Stimulated activated CD4-positive, alpha-beta T cell treated with anti-CD3 and anti-CD28 coated beads, Interleukin-2, amount 100 ng/mL, for 48 hours (primary cell): ENCODE measurements around the gene MAP1LC3B.
"Not testable (repeated sequence)": the region's sequence is repeated elsewhere in the genome, so short reads cannot be mapped to it uniquely, and the experiment has no call there.

Experiments
- DNase-seq, 2 donors: peaks; one replicate each; pipeline ENCODE4 v3.0.0-alpha.2; 2020

Gene MAP1LC3B

GRCh38 chr16:87361916-87362619, 30.1 kb upstream of the MAP1LC3B start:
- no peak for DNase-seq

DNA sequence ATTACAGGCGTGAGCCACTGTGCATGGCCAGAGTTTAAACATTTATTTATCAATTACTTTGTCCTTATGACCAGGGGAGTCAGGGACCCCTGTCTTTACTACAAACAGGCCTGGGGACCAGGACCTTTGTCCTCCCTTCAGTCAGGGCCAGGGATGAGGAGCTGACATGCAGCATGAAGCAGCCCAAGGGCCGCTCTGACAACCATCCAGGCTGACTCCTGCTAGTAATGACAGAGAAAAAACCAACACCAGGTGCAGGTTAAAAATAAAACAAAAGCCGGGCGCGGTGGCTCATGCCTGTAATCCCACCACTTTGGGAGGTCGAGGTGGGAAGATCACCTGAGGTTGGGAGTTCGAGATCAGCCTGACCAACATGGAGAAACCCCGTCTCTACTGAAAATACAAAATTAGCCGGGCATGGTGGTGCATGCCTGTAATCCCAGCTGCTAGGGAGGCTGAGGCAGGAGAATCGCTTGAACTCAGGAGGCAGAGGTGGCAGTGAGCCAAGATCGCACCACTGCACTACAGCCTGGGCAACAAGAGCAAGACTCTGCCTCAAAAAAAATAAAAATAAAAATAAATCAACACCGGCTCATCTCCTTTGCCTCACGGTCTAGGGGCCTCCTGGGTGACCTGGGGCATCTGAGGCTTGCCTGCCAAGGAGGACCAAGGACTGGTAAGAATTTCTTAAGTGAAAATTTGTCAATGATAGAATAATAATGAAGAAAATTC, 29.1 kb upstream of the MAP1LC3B start:
- DNase-seq, result not testable (repeated sequence)

- no peak for DNase-seq
Measured at GRCh38 chr16:87363771-87364455, 28.2 kb upstream of the MAP1LC3B start.

GRCh38 chr16:87365021-87365713, 27.0 kb upstream of the MAP1LC3B start:
- no peak for DNase-seq

DNA sequence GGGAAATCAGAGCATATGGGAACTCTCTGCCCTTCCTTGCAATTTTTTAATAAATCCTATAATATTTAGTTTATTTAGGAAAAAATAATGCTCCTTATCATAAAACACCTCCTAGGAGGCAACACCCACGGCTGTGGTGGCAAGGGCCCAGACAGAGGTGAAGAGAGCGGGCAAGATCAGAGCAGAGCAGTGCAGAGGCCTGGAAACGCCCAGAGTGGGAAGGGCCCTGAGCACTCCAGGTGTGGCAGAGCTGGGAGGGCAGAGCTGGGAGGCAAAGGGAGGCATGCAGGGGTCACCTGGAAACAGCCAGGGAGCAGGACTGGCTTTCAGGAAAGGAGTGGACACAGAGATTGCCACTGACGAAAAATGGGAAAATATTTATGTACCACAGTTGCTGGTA, 25.8 kb upstream of the MAP1LC3B start:
- no peak for DNase-seq

DNA sequence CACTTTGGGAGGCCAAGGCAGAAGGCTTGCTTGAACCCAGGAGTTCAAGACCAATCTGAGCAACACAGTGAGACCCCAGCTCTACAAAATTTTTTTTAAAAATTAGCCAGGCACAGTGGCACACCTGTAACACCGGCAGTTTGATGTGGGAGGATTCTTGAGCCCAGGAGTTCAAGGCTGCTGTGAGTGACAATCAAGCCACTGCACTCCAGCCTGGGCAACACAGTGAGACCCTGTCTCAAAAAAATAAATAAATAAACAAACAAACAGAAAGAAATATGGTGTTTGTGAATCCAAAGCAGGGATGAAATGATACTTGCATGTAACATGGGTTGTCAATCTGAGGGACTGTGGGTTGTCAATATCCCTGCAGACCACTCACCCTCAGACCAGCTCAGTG, 25.2 kb upstream of the MAP1LC3B start:
- no peak for DNase-seq

- DNase-seq, result no peak
Measured at GRCh38 chr16:87367529-87367928, 24.6 kb upstream of the MAP1LC3B start.

DNA sequence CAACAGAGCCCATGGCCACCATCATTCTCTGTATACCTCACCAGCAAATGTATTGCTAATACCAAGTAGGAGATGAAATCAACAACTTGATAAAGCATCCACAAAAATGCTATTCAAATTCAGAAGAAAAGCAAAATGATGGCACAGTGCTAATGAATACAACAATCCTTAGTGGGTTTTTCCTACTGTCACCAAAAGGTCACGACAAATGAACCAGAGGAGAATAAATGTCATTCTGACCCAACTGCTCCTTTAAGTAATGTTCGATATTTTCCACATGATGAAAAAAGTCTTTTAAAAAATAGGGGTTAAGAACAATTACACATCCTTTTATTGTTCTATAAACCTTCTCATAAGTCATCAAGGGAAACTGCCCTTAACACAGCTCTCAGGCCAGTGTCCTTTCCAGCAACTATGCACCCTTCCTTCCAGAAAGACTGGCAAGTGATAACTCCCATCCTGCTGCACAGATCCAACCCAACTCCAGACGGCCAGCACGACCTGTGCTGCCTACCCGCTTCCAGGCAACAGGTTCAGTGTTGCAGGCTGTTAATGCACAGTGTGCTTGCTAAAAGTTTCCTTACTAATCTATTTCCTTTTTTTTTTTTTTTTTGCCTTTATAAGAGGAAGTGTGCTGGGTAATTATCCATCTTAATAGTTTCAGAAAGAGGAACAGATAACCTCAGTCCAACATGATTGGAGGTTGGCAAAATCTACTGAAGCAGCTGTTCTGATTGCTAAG, 23.9 kb upstream of the MAP1LC3B start:
- no peak for DNase-seq

DNA sequence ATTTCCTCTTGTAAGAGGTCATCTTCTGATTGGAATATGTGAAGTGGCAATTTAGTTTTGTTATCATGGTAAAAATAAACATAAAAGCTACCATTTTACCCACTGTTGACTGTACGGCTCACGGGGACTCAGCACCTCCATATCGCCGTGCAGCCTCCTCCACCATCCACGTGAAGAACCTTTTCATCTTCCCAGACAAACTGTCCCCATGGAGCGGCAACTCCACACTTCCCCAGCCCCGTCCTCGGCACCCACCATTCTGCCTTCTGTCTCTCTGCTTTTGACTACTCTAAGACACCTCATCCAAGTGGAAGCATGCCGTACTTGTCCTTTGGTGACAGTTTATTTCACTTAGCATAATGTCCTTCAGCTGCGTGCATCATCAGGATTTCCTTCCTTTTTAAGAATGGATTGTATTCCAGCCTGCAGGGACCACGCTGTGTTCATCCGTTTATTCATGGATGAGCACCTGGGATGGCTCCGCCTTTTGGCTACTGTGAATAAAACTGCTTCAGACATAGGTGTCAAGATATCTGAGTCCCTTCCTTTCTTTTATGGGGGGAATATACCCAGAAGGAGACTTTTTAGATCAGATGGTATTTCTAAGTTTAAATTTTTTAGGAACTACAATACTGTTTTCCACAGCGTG, 22.9 kb upstream of the MAP1LC3B start:
- no peak for DNase-seq

DNA sequence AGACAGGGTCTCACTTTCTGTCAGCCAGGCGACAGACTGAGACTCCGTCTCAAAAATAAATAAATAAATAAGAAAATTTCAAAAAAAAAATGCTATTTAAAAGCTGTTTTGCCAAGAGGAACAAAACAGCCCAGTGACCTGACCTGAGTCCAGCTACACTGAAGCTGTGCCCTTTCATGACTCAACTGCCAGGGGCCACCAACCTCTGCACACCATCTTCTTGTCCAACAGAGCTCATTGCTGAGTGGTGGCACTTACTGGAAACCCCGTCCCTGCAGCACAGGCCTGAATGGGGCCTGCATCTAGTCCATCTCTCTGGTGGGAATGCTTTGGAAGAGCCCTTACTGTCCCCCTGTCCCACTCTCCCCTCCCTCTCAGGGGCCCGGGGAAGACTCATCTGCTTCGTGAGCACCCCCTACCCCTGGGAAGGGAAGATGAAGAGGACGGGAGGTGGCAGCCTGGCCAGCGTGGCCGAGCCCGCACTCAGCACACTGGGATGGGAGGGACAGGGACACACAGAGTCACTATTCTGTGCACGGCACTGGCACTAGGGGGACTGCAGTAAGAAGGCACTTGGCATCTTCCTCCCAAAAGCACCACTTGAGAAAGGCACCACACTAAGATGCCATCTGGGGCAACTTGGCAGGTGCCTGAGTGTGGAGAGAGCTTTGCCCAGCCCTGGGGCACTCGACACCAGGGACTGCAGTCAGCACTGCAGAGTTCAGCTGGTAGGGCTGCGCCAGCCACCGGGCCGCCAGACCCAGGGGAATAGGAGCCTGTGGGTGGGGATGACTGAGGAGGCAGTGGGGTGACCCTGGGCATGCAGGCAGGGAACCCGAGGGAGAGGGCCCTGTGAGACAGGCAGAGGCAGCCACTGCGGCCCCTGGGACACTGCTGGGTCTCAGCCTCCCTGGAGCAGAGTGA, 22.1 kb upstream of the MAP1LC3B start:
- no peak for DNase-seq

GRCh38 chr16:87371261-87371866, 20.8 kb upstream of the MAP1LC3B start:
- no peak for DNase-seq

GRCh38 chr16:87372305-87372704, 19.8 kb upstream of the MAP1LC3B start:
- no peak for DNase-seq

GRCh38 chr16:87374313-87374712, 17.8 kb upstream of the MAP1LC3B start:
- DNase-seq, result no peak

- no peak for DNase-seq
Measured at GRCh38 chr16:87375426-87376135, 16.6 kb upstream of the MAP1LC3B start.

GRCh38 chr16:87376660-87377059, 15.5 kb upstream of the MAP1LC3B start:
- no peak for DNase-seq

DNA sequence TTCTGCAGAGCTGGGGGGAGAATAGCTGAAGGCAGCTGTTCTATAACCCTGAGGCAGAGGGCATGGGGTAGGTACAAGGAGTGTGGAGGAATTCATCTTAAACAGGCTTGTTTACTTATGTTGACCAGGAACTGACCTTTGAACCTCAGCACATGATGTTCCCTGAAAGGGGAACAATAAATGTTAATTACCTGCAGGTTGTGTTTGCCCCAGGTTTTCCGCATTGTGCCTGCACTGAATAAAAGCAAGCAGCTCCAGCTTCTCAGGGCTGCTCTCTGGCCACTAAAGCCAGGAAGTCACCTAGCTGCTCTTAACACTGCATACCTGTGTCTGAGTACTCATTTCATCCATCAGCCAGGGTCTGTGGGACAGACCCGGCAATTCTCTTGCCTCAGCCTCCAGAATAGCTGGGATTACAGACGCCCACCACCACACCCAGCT, 12.8 kb upstream of the MAP1LC3B start:
- not testable (repeated sequence) for DNase-seq

- no peak for DNase-seq
Measured at GRCh38 chr16:87380403-87380802, 11.7 kb upstream of the MAP1LC3B start.

GRCh38 chr16:87380881-87381280, 11.3 kb upstream of the MAP1LC3B start:
- no peak for DNase-seq

- DNase-seq, result no peak
Measured at GRCh38 chr16:87382023-87382785, 9.9 kb upstream of the MAP1LC3B start.
